GM19035 (cell line): ENCODE data around the gene CEACAM19.
"Not testable (repeated sequence)": the region's sequence is repeated elsewhere in the genome, so short reads cannot be mapped to it uniquely, and the experiment has no call there.

ENCODE experiments used
- ATAC-seq: cut with Tn5 transposase; IDR thresholded peaks from one replicate; pipeline ENCODE4 v1.9.1; 2021; ENCODE audit not compliant: unreplicated experiment

The CEACAM19 gene

DNA sequence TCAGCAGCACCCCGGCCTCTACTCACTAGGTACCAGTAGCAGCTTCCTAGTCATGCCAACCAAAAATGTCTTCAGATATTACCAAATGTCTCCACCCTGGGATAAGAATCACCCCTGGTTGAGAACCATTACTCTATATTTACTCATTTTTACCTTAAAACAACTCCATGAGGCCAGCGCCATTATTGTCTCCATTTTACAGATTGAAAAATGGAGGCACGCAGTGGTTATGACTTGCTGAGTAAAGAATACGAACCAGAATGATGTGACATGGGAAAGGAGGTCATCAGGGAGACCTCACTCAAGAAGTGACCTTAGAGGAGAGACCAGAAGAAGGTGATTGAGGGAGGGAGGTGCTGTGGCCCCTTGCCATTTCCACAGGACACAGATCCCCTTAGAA lies 2.2 kb downstream of the CEACAM19 start:
- ATAC-seq, result no peak

- no peak for ATAC-seq
Measured at GRCh38 chr19:44675521-44675920, 4.2 kb downstream of the CEACAM19 start.

GRCh38 chr19:44677019-44677811 lies 5.9 kb downstream of the CEACAM19 start:
- ATAC-seq, result no peak

GRCh38 chr19:44680536-44680935 lies 9.3 kb downstream of the CEACAM19 start:
- ATAC-seq, result no peak

- ATAC-seq, result no peak
Measured at GRCh38 chr19:44681992-44682790, 10.9 kb downstream of the CEACAM19 start.

DNA sequence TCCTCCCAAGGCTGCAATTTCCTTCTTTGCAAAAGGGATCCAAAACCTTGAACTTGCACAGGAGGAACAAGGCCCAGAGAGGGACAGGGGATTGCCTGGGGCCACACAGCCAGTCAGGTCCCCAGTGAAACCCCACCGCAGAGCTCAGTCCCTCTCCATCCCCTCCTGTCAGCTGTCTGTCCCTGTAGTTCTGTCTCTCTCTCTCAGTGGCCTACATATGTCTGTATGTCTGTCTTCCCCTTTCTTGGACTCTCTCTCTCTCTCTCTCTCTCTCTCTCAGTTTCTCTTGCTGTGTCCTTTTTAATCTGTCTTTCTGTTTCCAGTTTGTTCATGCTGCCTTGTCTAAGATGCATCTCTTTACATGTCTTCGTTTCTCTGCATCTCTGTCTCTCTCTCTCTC lies 11.5 kb downstream of the CEACAM19 start:
- ATAC-seq, result no peak

GRCh38 chr19:44683434-44684210 lies 12.3 kb downstream of the CEACAM19 start:
- ATAC-seq, result no peak

GRCh38 chr19:44684396-44684795 lies 13.1 kb downstream of the CEACAM19 start:
- not testable (repeated sequence) for ATAC-seq

DNA sequence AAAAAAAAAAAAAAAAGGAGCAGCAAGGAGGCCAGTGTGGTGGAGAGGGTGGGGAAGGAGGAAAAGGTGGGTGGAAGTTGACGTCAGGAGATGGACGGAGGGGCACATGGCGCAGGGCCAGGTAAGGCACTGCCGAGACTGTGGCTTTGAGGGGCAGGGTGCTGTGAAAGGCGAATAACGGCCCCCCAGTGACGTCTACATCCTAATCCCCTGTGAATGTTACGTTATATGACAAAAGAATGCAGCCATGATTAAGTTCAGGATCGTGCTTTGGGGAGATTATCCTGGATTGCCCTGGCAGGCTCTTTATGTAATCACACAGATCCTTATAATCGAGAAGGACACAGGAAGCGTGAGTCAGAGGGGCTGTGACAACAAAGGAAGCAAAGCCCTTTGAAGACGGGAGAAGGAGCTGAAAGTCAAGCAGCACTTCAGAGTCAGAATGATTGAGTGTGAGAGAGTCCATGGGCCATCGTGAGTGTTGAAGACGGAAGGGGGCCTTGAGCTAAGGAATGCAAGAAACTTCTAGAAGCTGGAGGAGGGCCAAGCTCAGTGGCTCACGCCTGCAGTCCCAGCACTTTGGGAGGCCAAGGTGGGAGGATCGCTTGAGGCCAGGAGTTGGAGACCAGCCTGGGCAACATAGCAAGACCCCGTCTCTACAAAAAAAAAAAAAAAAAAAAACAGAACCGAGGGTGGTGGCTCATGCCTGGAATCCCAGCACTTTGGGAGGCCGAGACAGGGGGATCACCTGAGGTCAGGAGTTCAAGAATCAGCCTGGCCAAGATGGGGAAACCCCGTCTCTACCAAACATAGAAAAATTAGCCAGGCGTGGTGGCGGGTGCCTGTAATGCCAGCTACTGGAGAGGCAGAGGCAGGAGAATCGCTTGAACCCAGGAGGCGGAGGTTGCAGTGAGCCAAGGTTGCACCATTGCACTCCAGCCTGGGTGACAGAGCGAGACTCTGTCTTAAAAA lies 13.9 kb downstream of the CEACAM19 start:
- ATAC-seq, result no peak

DNA sequence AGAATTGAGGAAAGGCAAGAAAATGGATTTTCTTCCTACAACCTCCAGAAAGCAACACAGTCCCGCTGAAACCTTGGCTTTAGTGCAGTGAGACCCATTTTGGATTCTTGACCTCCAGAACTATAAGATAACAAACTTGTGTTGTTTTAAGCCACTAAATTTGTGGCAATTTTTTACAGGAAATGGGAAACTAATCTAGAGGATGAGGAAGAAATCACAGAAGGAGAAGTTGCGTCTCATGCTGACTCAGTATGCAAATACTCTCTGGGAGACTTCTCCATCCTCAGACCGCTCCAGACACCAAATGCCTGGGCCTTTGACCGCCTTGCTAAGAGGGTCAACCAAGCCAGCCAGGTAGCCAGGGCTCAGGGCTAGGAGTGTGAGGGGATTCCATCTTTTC lies 14.6 kb downstream of the CEACAM19 start:
- ATAC-seq, result no peak

DNA sequence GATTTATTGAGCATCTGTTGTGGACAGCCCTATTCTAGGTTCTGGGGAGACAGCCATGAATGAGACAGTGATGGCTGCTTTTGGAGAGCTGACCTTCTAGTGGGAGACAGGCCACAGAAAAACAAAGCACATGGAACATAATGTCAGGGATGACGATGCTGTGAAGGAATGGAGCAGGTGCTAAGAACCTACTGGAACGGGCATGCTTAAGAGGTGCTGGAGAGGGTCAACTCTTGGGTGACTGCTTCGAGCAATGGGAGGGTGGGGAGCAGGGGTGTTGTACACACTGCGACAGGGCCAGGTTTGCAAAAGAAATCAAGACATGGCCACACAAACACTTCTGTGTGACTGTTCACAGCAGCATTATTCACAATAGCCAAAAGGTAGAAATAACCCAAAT lies 15.6 kb downstream of the CEACAM19 start:
- ATAC-seq, result no peak

- ATAC-seq, result no peak
Measured at GRCh38 chr19:44687888-44688287, 16.6 kb downstream of the CEACAM19 start.

- no peak for ATAC-seq
Measured at GRCh38 chr19:44689290-44690130, 18.2 kb downstream of the CEACAM19 start.

GRCh38 chr19:44690131-44690440 lies 18.8 kb downstream of the CEACAM19 start:
- ATAC-seq, result no peak

DNA sequence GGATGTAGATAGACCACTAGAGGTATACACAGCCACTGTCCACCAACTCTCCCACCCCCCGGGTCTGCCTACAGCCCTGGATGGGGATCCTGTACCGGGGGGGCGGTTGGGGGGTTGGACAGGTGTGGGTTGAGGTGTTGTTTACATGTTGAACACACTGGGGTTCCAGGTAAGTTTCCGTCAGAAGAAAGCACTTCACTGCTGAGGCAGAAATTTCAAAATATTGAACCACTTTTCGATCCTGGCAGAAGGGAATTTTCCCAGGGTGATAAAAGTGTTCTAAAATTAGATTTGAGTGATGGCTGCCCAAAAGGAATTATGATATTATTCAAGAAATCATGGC lies 21.1 kb downstream of the CEACAM19 start:
- peak; percentile 10 for ATAC-seq

DNA sequence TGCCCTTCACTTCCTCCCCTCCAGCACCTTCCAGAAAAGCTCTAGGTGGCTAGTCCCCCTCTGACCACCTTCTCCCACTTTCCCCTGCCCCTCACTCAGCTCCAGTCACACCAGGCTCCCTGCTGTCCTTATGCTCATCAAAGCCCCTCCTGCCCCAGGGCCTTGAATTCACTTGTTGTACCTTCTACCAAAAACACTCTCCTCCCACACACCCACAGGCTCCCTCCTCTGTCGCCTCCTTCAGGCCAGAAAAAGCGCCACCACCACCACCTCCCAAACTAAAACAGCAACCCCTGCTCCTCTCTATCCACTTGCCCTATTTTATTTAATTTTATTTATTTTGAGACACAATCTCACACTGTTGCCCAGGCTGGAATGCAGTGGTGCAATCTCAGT lies 22.9 kb downstream of the CEACAM19 start:
- ATAC-seq, result no peak

DNA sequence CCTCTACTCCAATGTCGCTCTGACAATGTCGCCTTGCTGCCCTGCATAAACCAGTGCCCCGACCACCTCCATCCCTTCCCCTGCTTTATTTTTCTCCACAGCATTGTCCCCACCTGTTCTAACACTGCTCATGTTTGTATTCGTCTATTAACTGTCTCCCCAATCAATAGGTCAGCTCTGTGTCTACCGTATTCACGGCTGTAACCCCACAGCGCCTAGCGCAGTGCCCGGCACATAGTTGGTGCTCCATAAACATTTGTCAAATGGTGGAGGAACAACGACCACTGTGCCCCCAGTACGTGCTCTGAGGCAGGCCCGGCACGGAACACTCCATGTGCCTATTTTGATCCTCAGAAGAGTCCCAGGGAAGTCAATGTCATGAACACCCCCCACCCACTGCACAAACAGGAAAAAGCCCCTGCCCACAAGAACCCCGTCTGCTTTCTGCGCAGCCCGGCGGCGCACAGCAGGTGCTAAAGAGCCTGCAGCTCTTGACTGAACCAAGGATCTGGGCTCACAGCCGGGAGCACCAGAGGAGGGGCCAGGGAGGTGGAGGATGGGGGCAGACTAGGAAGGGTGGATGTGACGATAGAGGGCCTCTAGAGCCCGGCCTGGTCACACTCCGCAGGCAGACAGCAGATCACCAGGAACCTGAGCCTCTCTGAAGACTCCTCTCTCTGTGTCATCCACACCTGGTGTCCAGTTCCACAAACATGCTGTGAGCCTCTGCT lies 25.8 kb downstream of the CEACAM19 start:
- ATAC-seq, result no peak

GRCh38 chr19:44697670-44698034 lies 26.4 kb downstream of the CEACAM19 start:
- no peak for ATAC-seq

DNA sequence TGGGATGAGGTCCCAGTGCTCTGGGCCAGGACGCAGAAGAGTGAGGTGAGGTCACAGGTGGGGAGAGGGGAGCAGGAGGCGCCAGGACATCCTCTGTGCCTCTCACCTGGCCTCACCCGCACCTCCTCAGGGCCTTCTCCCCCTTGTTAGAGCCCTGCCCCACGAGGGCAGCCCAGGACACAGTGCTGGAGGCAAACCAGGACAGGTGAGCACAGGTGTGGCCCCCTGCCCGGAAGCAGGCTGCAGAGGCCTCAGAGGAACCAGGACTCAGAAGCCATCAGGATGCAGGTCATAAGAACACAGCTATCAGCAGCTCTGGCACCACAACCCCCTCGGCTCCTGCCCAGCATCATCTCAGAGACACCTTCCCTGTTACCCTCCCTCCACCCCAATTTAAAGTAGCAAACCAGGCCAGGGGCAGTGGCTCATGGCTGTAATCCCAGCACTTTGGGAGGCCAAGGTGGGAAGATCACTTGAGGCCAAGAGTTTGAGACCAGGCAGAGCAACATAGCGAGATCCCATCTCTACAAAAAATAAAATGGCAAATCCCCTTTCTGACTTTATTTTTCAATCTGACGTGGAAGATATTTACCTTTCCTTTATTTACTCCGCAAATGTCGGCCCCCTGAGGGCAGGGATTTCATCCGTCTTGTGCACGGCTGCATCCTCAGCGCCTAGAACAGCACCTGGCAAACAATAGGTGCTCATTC lies 27.4 kb downstream of the CEACAM19 start, which contains the start of gene CEACAM16:
Gene CEACAM16, plus strand, starts transcription at position 660 of the 710 bp plus-strand sequence. CDS start 2,306 bp downstream, outside the sequence.
- no peak for ATAC-seq
